ENCODE data around the gene SERPINA1.
"Not testable (repeated sequence)": the region's sequence is repeated elsewhere in the genome, so short reads cannot be mapped to it uniquely, and the experiment has no call there.

The SERPINA1 gene

GRCh38 chr14:94382716-94383596 is 5.4 kb downstream of the SERPINA1 start:
- DNase-seq: no peak

- DNase-seq: no peak
Measured at GRCh38 chr14:94382099-94382715, 6.2 kb downstream of the SERPINA1 start.

GRCh38 chr14:94381149-94382030 is 7.0 kb downstream of the SERPINA1 start:
- no peak for DNase-seq

GRCh38 chr14:94380225-94381148 is 7.9 kb downstream of the SERPINA1 start:
- no peak for DNase-seq

- no peak for DNase-seq
Measured at GRCh38 chr14:94379291-94380224, 8.8 kb downstream of the SERPINA1 start.

- DNase-seq: no peak
Measured at GRCh38 chr14:94378527-94379290, 9.7 kb downstream of the SERPINA1 start.

- no peak for DNase-seq
Measured at GRCh38 chr14:94377866-94378470, 10.4 kb downstream of the SERPINA1 start.

GRCh38 chr14:94376976-94377865 is 11.2 kb downstream of the SERPINA1 start:
- no peak for DNase-seq

GRCh38 chr14:94376108-94376975 is 12.1 kb downstream of the SERPINA1 start:
- DNase-seq: no peak

- DNase-seq: no peak
Measured at GRCh38 chr14:94375552-94376107, 12.8 kb downstream of the SERPINA1 start.

- DNase-seq: no peak
Measured at GRCh38 chr14:94374749-94375260, 13.6 kb downstream of the SERPINA1 start.

GRCh38 chr14:94374116-94374515 is 14.3 kb downstream of the SERPINA1 start:
- no peak for DNase-seq

- DNase-seq: no peak
Measured at GRCh38 chr14:94373708-94374107, 14.7 kb downstream of the SERPINA1 start.

GRCh38 chr14:94372021-94372605 is 16.3 kb downstream of the SERPINA1 start:
- no peak for DNase-seq

- no peak for DNase-seq
Measured at GRCh38 chr14:94370524-94370910, 17.9 kb downstream of the SERPINA1 start.

- not testable (repeated sequence) for DNase-seq
Measured at GRCh38 chr14:94369766-94370523, 18.5 kb downstream of the SERPINA1 start.
